IMR-90 (cell line): ENCODE measurements around the gene ZNF524. TPM values are rescaled to one million over a fixed set of nuclear protein-coding genes. Genes with fewer than 3 reads are reported as not detected.
A peak's percentile ranks its signal among the peaks of the same experiment; 100 is the strongest.

Source experiments
- ATAC-seq: fragments of 200-7000 bp; cut with Tn5 transposase; 2 replicates; pipeline ENCODE4 v1.9.1; 2020; ENCODE audit warnings: low read depth, mild to moderate bottlenecking, moderate library complexity
- BruUV-seq: library from RNA; stranded (reverse); fragments of 400-500 nt; replicated peaks from 2 replicates; lab custom pipeline; 2021; lab: Mats Ljungman, UMichigan
- CTCF ChIA-PET: fragments of 300-600 bp; formaldehyde crosslinking; extraction: SDS; loops from one replicate; lab custom pipeline; 2021; ENCODE audit warnings: antibody characterized with exemption; lab: Yijun Ruan, JAX
- POLR2A ChIA-PET: fragments of 300-600 bp; sonication (Branson Sonifier 250); formaldehyde crosslinking; loops from one replicate; lab custom pipeline; 2022; ENCODE audit warnings: antibody characterized with exemption; ENCODE audit not compliant: unreplicated experiment; lab: Charles Lee
- DNase-seq: peaks from one replicate; pipeline ENCODE4 v3.0.0; 2013
- H2AFZ ChIP-seq: replicated peaks from 2 replicates; pipeline ENCODE3; 2013; ENCODE audit warnings: low read length, mild to moderate bottlenecking; ENCODE audit not compliant: poor library complexity
- H2AK5ac ChIP-seq: 2 replicates; pipeline ENCODE4 v1.6.1; 2013; ENCODE audit warnings: low read depth, low read length, inconsistent platforms
- H2AK9ac ChIP-seq: replicated peaks from 2 replicates; pipeline ENCODE3; 2013; ENCODE audit warnings: mild to moderate bottlenecking, low read depth, low read length, moderate library complexity; ENCODE audit not compliant: poor library complexity
- H2BK120ac ChIP-seq: 2 replicates; pipeline ENCODE4 v1.6.1; 2013; ENCODE audit warnings: low read depth, low read length, inconsistent platforms
- H2BK15ac ChIP-seq: 3 replicates; pipeline ENCODE4 v1.6.1; 2013; ENCODE audit warnings: low read depth, low read length, inconsistent platforms
- H2BK20ac ChIP-seq: 2 replicates; pipeline ENCODE4 v1.6.1; 2013; ENCODE audit warnings: low read depth, mild to moderate bottlenecking, inconsistent platforms, low read length, moderate library complexity
- H2BK5ac ChIP-seq: 2 replicates; pipeline ENCODE4 v1.6.1; 2013; ENCODE audit warnings: mild to moderate bottlenecking, low read depth, low read length, inconsistent platforms; ENCODE audit not compliant: poor library complexity, severe bottlenecking
- H3K14ac ChIP-seq: replicated peaks from 2 replicates; pipeline ENCODE4 v1.6.1; 2013; ENCODE audit warnings: low read depth, low read length, inconsistent platforms
- H3K18ac ChIP-seq: 2 replicates; pipeline ENCODE4 v1.6.1; 2013; ENCODE audit warnings: low read depth, low read length, control low read depth
- H3K23ac ChIP-seq: 2 replicates; pipeline ENCODE4 v1.6.1; 2013; ENCODE audit warnings: low read depth, low read length, inconsistent platforms
- H3K27ac ChIP-seq: 2 replicates; pipeline ENCODE4 v1.5.1; 2013; ENCODE audit warnings: mild to moderate bottlenecking, control low read depth, low read length; ENCODE audit not compliant: insufficient read depth
- H3K27me3 ChIP-seq: 2 replicates; pipeline ENCODE4 v1.6.1; 2013; ENCODE audit warnings: low read length; ENCODE audit not compliant: control insufficient read depth, insufficient read depth
- H3K36me3 ChIP-seq: 2 replicates; pipeline ENCODE4 v1.6.1; 2013; ENCODE audit warnings: low read length, mixed read lengths; ENCODE audit not compliant: control insufficient read depth, insufficient read depth
- H3K4ac ChIP-seq: 2 replicates; pipeline ENCODE4 v1.6.1; 2013; ENCODE audit warnings: low read depth, low read length, inconsistent platforms
- H3K4me1 ChIP-seq: 2 replicates; pipeline ENCODE4 v1.6.1; 2013; ENCODE audit warnings: low read length, mixed read lengths; ENCODE audit not compliant: control insufficient read depth, insufficient read depth
- H3K4me2 ChIP-seq: 2 replicates; pipeline ENCODE4 v1.6.1; 2013; ENCODE audit warnings: low read depth, mild to moderate bottlenecking, control low read depth, low read length, moderate library complexity
- H3K4me3 ChIP-seq: 2 replicates; pipeline ENCODE4 v1.5.1; 2013; ENCODE audit warnings: low read depth, mild to moderate bottlenecking, control low read depth, low read length, moderate library complexity; ENCODE audit not compliant: insufficient read depth
- H3K56ac ChIP-seq: 2 replicates; pipeline ENCODE4 v1.6.1; 2013; ENCODE audit warnings: low read length, inconsistent platforms; ENCODE audit not compliant: insufficient read depth; ENCODE audit errors: extremely low read depth
- H3K79me1 ChIP-seq, 2 experiments: 2 replicates each; pipeline ENCODE4 v1.6.1; 2013; ENCODE audit warnings: low read length in 2 of 2, inconsistent platforms in 1 of 2, low read depth in 1 of 2
- H3K9ac ChIP-seq: 2 replicates; pipeline ENCODE4 v1.6.1; 2013; ENCODE audit warnings: low read depth, low read length, control low read depth
- H3K9me1 ChIP-seq: 2 replicates; pipeline ENCODE4 v1.6.1; 2013; ENCODE audit warnings: low read length, inconsistent platforms; ENCODE audit not compliant: insufficient read depth
- H3K9me3 ChIP-seq: 2 replicates; pipeline ENCODE4 v1.6.1; 2013; ENCODE audit warnings: low read length; ENCODE audit not compliant: control insufficient read depth, insufficient read depth
- H4K20me1 ChIP-seq: 2 replicates; pipeline ENCODE4 v1.6.1; 2013; ENCODE audit warnings: low read length, inconsistent platforms; ENCODE audit not compliant: insufficient read depth
- H4K5ac ChIP-seq: 2 replicates; pipeline ENCODE4 v1.6.1; 2013; ENCODE audit warnings: mild to moderate bottlenecking, low read depth, low read length, control low read depth
- H4K8ac ChIP-seq, 2 experiments: 2 replicates each; pipeline ENCODE4 v1.6.1; 2013; ENCODE audit warnings: low read depth in 2 of 2, low read length in 2 of 2, control low read depth in 1 of 2, inconsistent platforms in 1 of 2
- H4K91ac ChIP-seq: 2 replicates; pipeline ENCODE4 v1.6.1; 2013; ENCODE audit warnings: low read depth, low read length, inconsistent platforms; ENCODE audit not compliant: insufficient read depth
- CEBPB ChIP-seq: IDR thresholded peaks from 2 replicates; pipeline ENCODE4 v1.6.1; 2012; ENCODE audit warnings: low read depth, low read length, improper control_type of control experiment
- FOS ChIP-seq: fragments of 150-350 bp; IDR thresholded peaks from 2 replicates; pipeline ENCODE4 v1.6.1; 2016; ENCODE audit warnings: low read depth, low read length
- MAZ ChIP-seq: IDR thresholded peaks from 2 replicates; pipeline ENCODE4 v1.6.1; 2012; ENCODE audit warnings: low read depth, mild to moderate bottlenecking, low read length, improper control_type of control experiment, moderate library complexity, borderline replicate concordance
- NFE2L2 ChIP-seq: fragments of 150-350 bp; IDR thresholded peaks from 2 replicates; pipeline ENCODE4 v1.6.1; 2016; ENCODE audit warnings: low read depth, mild to moderate bottlenecking, low read length
- POLR2A ChIP-seq: IDR thresholded peaks from 2 replicates; pipeline ENCODE4 v1.6.1; 2012; ENCODE audit warnings: mild to moderate bottlenecking, low read depth, low read length
- RFX5 ChIP-seq: IDR thresholded peaks from 2 replicates; pipeline ENCODE4 v1.8.0; 2012; ENCODE audit warnings: low read depth, mild to moderate bottlenecking, low read length, moderate library complexity
- WGBS, 2 experiments: methylation state at CpG; one replicate each; pipeline versions ENCODE4 v1.1.5 to v1.1.7; 2013; ENCODE audit warnings: missing lambda C conversion rate in 2 of 2; ENCODE audit not compliant: insufficient read length in 1 of 2; ENCODE audit errors: extremely low coverage in 2 of 2; 5-methylcytosine and 5-hydroxymethylcytosine counted together
- dilution Hi-C: fragments of 300-500 bp; cut with HindIII; formaldehyde crosslinking; loops from one replicate; pipeline ENCODE4 v1.14.3; 2018; ENCODE audit warnings: low sequenced_read_pairs; ENCODE audit not compliant: unreplicated experiment
- in situ Hi-C: fragments of 300-500 bp; cut with MboI; formaldehyde crosslinking; loops from 3 replicates; pipeline ENCODE4 v1.14.3; 2019; ENCODE audit warnings: low sequenced_read_pairs, inconsistent platforms, mixed read lengths
- intact Hi-C: fragments of 100-400 bp; cut with micrococcal nuclease; formaldehyde crosslinking; loops from 2 replicates; pipeline ENCODE4 v1.10.0; 2022
- polyA plus RNA-seq, 3 experiments: library from polyadenylated mRNA; depleted of rRNA; stranded (reverse); fragments of >200 nt; gene quantifications; 2 replicates each; pipeline ENCODE4 v1.2.3, GENCODE V29; 2012; ENCODE audit warnings: low replicate concordance in 1 of 3
- total RNA-seq: library from RNA; depleted of rRNA; stranded (reverse); fragments of >200 nt; gene quantifications from 2 replicates; pipeline ENCODE4 v1.2.3, GENCODE V29; 2012

Gene ZNF524
- total and polyA plus RNA-seq, 2 of the 4 experiments (the other 2 are of a cell fraction): 2.3 to 6.6 TPM

GRCh38 chr19:55640577-55641425 lies 40.7 kb downstream of the ZNF524 start, which contains the start of gene ZNF580:
Gene ZNF580 (plus strand): TSS chr19:55641002. CDS start chr19:55642509, 1,507 bp downstream.
- no peak for TF ChIP-seq CEBPB
- no peak; the same call in 1 of the 2 replicates for TF ChIP-seq POLR2A
- no peak for TF ChIP-seq NFE2L2
- TF ChIP-seq MAZ: peak; percentile 79; the same call in 1 of the 2 replicates
- no peak for TF ChIP-seq FOS
- TF ChIP-seq RFX5: no peak
- Histone ChIP-seq H3K14ac (peak within 1 kb of the TSS; percentile 98), H3K9me3 (no peaks in the 10 kb centered on the region), H2AK9ac (peak within 1 kb of the TSS; percentile 99), H3K4ac (peak within 1 kb of the TSS; percentile 97), H2BK15ac (no peak within 1 kb of the TSS), H3K27ac (peak within 1 kb of the TSS; percentile 76), H3K4me1 (peaks cover 19% of the 10 kb centered on the region), H2AFZ (peak within 1 kb of the TSS; percentile 90), H4K5ac (peak within 1 kb of the TSS; percentile 88), H2BK5ac (peak within 1 kb of the TSS; percentile 69), H4K20me1 (0 out of 2 replicates have a peak, but pooled peaks cover 9% of the 10 kb centered on the region), H3K9ac (peak within 1 kb of the TSS; percentile 81), H2BK120ac (peak within 1 kb of the TSS; percentile 28; the same call in 1 of the 2 replicates), H3K79me1 (peaks cover 31 to 85% of the 10 kb centered on the region in 2 experiments), H3K9me1 (peaks cover 13% of the 10 kb centered on the region), H3K36me3 (peaks cover 14% of the 10 kb centered on the region; the same call in 1 of the 2 replicates), H4K8ac (peak within 1 kb of the TSS; percentile 85 to 89), H3K18ac (peak within 1 kb of the TSS; percentile 73), H3K23ac (peak within 1 kb of the TSS; percentile 99), H2BK20ac (no peak within 1 kb of the TSS; the same call in 1 of the 2 replicates), H2AK5ac (peak within 1 kb of the TSS; percentile 72), H3K27me3 (no peaks in the 10 kb centered on the region), H4K91ac (peak within 1 kb of the TSS; percentile 90), H3K4me3 (peak within 1 kb of the TSS; percentile 74), H3K4me2 (peak within 1 kb of the TSS; percentile 93), H3K56ac (peak within 1 kb of the TSS; percentile 98)
- 1% methylated on average over 43 of the region's 89 CpGs; no CpG with 5 or more reads in 1 of the 2 experiments for WGBS, 2 experiments
- no TSS peak for BruUV-seq
- ChIA-PET POLR2A (interaction anchor here (0.6 to 0.7 kb wide), 3 partner anchors 9 to 156 kb away, joined by 6 to 21 read pairs (median 6); no protein-coding TSS in a partner anchor), CTCF (no interaction called here)
- ATAC-seq: peak; percentile 68
- in situ Hi-C loops (loop anchor here (25.0 kb wide), 2 partner anchors 354 to 528 kb away; partner anchors contain the start of genes BRSK1, HSPBP1 and PPP1R12C), dilution Hi-C loops (no loop called here), intact Hi-C loops (no loop called here)
- peak; percentile 78 for DNase-seq
